Keratinocyte (primary cell): Measurements from ENCODE around the gene PRKCA. TPM values are rescaled to one million over a fixed set of nuclear protein-coding genes. Genes with fewer than 3 reads are reported as not detected.

ENCODE experiments used
- DNase-seq: peaks from one replicate; pipeline ENCODE4 v3.0.0-alpha.2; 2011; ENCODE audit warnings: low read depth, missing footprints, low spot score
- FAIRE-seq: peaks from 2 replicates; lab custom pipeline; 2011; peaks lifted over from hg19 to GRCh38; lab: Jason Lieb, UNC
- H2AFZ ChIP-seq: 2 replicates; pipeline ENCODE4 v1.6.0; 2012; ENCODE audit warnings: low read length, control low read depth, inconsistent platforms; ENCODE audit not compliant: control insufficient read depth
- H3K27ac ChIP-seq: 2 replicates; pipeline ENCODE4 v1.5.1; 2011; ENCODE audit warnings: low read length; ENCODE audit not compliant: control insufficient read depth, insufficient read depth
- H3K27me3 ChIP-seq: 3 replicates; pipeline ENCODE4 v1.6.0; 2011; ENCODE audit warnings: low read length; ENCODE audit not compliant: control insufficient read depth, insufficient read depth; ENCODE audit errors: extremely low read depth
- H3K36me3 ChIP-seq, 2 experiments: 2 replicates in 1 of 2; 3 replicates in 1 of 2; pipeline ENCODE4 v1.5.1; 2011; ENCODE audit warnings: low read length in 2 of 2, mild to moderate bottlenecking in 1 of 2; ENCODE audit not compliant: control insufficient read depth in 2 of 2, insufficient read depth in 2 of 2; ENCODE audit errors: extremely low read depth in 1 of 2
- H3K4me1 ChIP-seq: 3 replicates; pipeline ENCODE4 v1.5.1; 2011; ENCODE audit warnings: low read length; ENCODE audit not compliant: control insufficient read depth, insufficient read depth; ENCODE audit errors: extremely low read depth
- H3K4me2 ChIP-seq: 3 replicates; pipeline ENCODE4 v1.6.0; 2011; ENCODE audit warnings: low read depth, low read length; ENCODE audit not compliant: control insufficient read depth, insufficient read depth; ENCODE audit errors: extremely low read depth
- H3K4me3 ChIP-seq, 3 experiments: fragments of 200-600 bp in 1 of 3; sonication (generic) in 1 of 3; 2 replicates in 2 of 3; 3 replicates in 1 of 3; pipeline ENCODE4 v1.5.1; 2011 to 2016; ENCODE audit warnings: low read length in 3 of 3, mild to moderate bottlenecking in 3 of 3, control low read depth in 2 of 3, inconsistent platforms in 1 of 3, low read depth in 1 of 3, mixed read lengths in 1 of 3, mixed run types in 1 of 3, moderate library complexity in 1 of 3; ENCODE audit not compliant: control insufficient read depth in 2 of 3, insufficient read depth in 2 of 3; ENCODE audit errors: extremely low read depth in 1 of 3
- H3K79me2 ChIP-seq: 2 replicates; pipeline ENCODE4 v1.6.0; 2012; ENCODE audit warnings: low read length; ENCODE audit not compliant: control insufficient read depth, insufficient read depth
- H3K9ac ChIP-seq: 3 replicates; pipeline ENCODE4 v1.6.0; 2011; ENCODE audit warnings: low read length; ENCODE audit not compliant: control insufficient read depth, insufficient read depth; ENCODE audit errors: extremely low read depth
- H3K9me1 ChIP-seq: 3 replicates; pipeline ENCODE4 v1.6.0; 2011; ENCODE audit warnings: low read length; ENCODE audit not compliant: control insufficient read depth, insufficient read depth; ENCODE audit errors: extremely low read depth
- H3K9me3 ChIP-seq: 2 replicates; pipeline ENCODE4 v1.5.1; 2012; ENCODE audit warnings: low read depth, low read length; ENCODE audit not compliant: control insufficient read depth
- H4K20me1 ChIP-seq: 3 replicates; pipeline ENCODE4 v1.6.0; 2011; ENCODE audit warnings: low read length; ENCODE audit not compliant: control insufficient read depth, insufficient read depth; ENCODE audit errors: extremely low read depth
- CTCF ChIP-seq, 3 experiments: IDR thresholded peaks in 1 of 3; conservative IDR thresholded peaks in 1 of 3; optimal IDR thresholded peaks in 1 of 3; 2 replicates in 2 of 3; 3 replicates in 1 of 3; pipeline versions ENCODE3 to v1.5.1; 2011; ENCODE audit warnings: low read length in 3 of 3, mild to moderate bottlenecking in 3 of 3, moderate library complexity in 2 of 3, control low read depth in 1 of 3, inconsistent platforms in 1 of 3; ENCODE audit not compliant: insufficient read depth in 2 of 3; ENCODE audit errors: extremely low read depth in 1 of 3
- EZH2 ChIP-seq: IDR thresholded peaks from one replicate; pipeline ENCODE4 v1.6.1; 2012; ENCODE audit warnings: inconsistent platforms, mild to moderate bottlenecking, low read length, moderate library complexity
- dilution Hi-C: fragments of 300-500 bp; cut with MboI; formaldehyde crosslinking; loops from one replicate; pipeline ENCODE4 v1.7.0; 2020; ENCODE audit warnings: low sequenced_read_pairs; ENCODE audit not compliant: extremely low pct_ligation_motif_present
- polyA plus RNA-seq, 5 experiments: library from polyadenylated mRNA; depleted of rRNA in 3 of 5; stranded (reverse) in 3 of 5; stranded (forward) in 1 of 5; unstranded in 1 of 5; fragments of >200 nt; gene quantifications; 1 replicate in 1 of 5; 2 replicates in 3 of 5; 3 replicates in 1 of 5; pipeline versions ENCODE4 v1.2.1 to v1.2.3, GENCODE V29; 2011 to 2012; ENCODE audit warnings: missing spikeins in 2 of 5, low read depth in 1 of 5, low replicate concordance in 1 of 5

The PRKCA gene
- polyA plus RNA-seq, 1 donor (not counting 4 experiments of a cell fraction or from before 2014, with no cell fraction given) = 3.6 TPM

GRCh38 chr17:66435182-66435581 lies 132.8 kb downstream of the PRKCA start:
- Histone ChIP-seq H3K4me1 (peaks cover 24% of the 10 kb centered on the region), H3K36me3 (no peaks in the 10 kb centered on the region), H3K4me3 (no peak overlapping the region), H3K79me2 (peaks cover 2% of the 10 kb centered on the region), H3K27me3 (no peaks in the 10 kb centered on the region), H3K9me1 (no peaks in the 10 kb centered on the region), H3K27ac (no peak overlapping the region), H4K20me1 (no peaks in the 10 kb centered on the region), H3K4me2 (no peak overlapping the region), H3K9ac (no peak overlapping the region), H2AFZ (no peak overlapping the region), H3K9me3 (no peaks in the 10 kb centered on the region)
- dilution Hi-C loops = no loop called here
- DNase-seq = no peak
- TF ChIP-seq CTCF (optimal IDR thresholded peaks at IDR 0.05 in 1 of 3, IDR thresholded peaks at IDR 0.05 in 1 of 3, conservative IDR thresholded peaks at IDR 0.05 in 1 of 3; ENCODE audit: extremely low read depth in 1 of 3, insufficient read depth in 2 of 3, low read length in 3 of 3) = no peak
- TF ChIP-seq EZH2 = no peak
- no peak for FAIRE-seq

- Histone ChIP-seq H3K4me1 (peaks cover 27% of the 10 kb centered on the region), H3K9me3 (no peaks in the 10 kb centered on the region), H3K36me3 (no peaks in the 10 kb centered on the region), H3K27me3 (no peaks in the 10 kb centered on the region), H3K9me1 (no peaks in the 10 kb centered on the region), H3K27ac (no peak overlapping the region), H3K4me2 (no peak overlapping the region), H3K9ac (no peak overlapping the region), H2AFZ (no peak overlapping the region), H3K79me2 (peaks cover 2% of the 10 kb centered on the region), H3K4me3 (no peak overlapping the region), H4K20me1 (no peaks in the 10 kb centered on the region)
- TF ChIP-seq CTCF (optimal IDR thresholded peaks at IDR 0.05 in 1 of 3, IDR thresholded peaks at IDR 0.05 in 1 of 3, conservative IDR thresholded peaks at IDR 0.05 in 1 of 3; ENCODE audit: extremely low read depth in 1 of 3, insufficient read depth in 2 of 3, low read length in 3 of 3) = no peak
- TF ChIP-seq EZH2 = no peak
- FAIRE-seq (no peak), DNase-seq (no peak)
- dilution Hi-C loops = no loop called here
Measured at GRCh38 chr17:66436631-66437030, 134.2 kb downstream of the PRKCA start.
